Heart left ventricle (tissue), 16 donors: ENCODE results near the gene GUCA1A. TPM values are rescaled to one million over a fixed set of nuclear protein-coding genes. Genes with fewer than 3 reads are reported as not detected.

Experiments used
- ATAC-seq, 4 donors: fragments of 200-7000 bp; cut with Tn5 transposase; one replicate each; pipeline ENCODE4 v1.9.1; 2020 to 2022; ENCODE audit warnings: moderate library complexity in 4 of 4, mild to moderate bottlenecking in 3 of 4, moderate number of reproducible peaks in 1 of 4
- DNase-seq, 5 donors: peaks; one replicate each; pipeline ENCODE4 v3.0.0-alpha.2; 2020
- H3K27ac ChIP-seq, 12 donors: fragments of 200-600 bp; sonication (generic) in 4 of 12; one replicate each; pipeline versions ENCODE4 v1.5.0 to v1.8.0; 2016 to 2022; ENCODE audit warnings: mild to moderate bottlenecking in 2 of 12
- H3K27me3 ChIP-seq, 9 donors: fragments of 200-600 bp; sonication (generic) in 2 of 9; one replicate each; pipeline versions ENCODE4 v1.5.1 to v1.8.0; 2016 to 2022; ENCODE audit warnings: mild to moderate bottlenecking in 3 of 9
- H3K36me3 ChIP-seq, 9 donors: fragments of 200-600 bp; sonication (generic) in 2 of 9; one replicate each; pipeline versions ENCODE4 v1.5.0 to v1.8.0; 2018 to 2022; ENCODE audit warnings: mild to moderate bottlenecking in 2 of 9
- H3K4me1 ChIP-seq, 12 donors: fragments of 200-600 bp; sonication (generic) in 4 of 12; one replicate each; pipeline versions ENCODE4 v1.5.0 to v1.8.0; 2016 to 2022; ENCODE audit warnings: mild to moderate bottlenecking in 3 of 12
- H3K4me3 ChIP-seq, 12 donors: fragments of 200-600 bp; sonication (generic) in 4 of 12; one replicate each; pipeline versions ENCODE4 v1.5.0 to v1.8.0; 2017 to 2022; ENCODE audit warnings: mild to moderate bottlenecking in 9 of 12, moderate library complexity in 4 of 12
- H3K9me3 ChIP-seq, 12 donors: fragments of 200-600 bp; sonication (generic) in 4 of 12; one replicate each; pipeline versions ENCODE4 v1.5.0 to v1.8.0; 2016 to 2022; ENCODE audit warnings: mild to moderate bottlenecking in 1 of 12
- CTCF ChIP-seq, 12 donors: fragments of 200-600 bp; sonication (generic) in 4 of 12; IDR thresholded peaks; one replicate each; pipeline versions ENCODE4 v1.5.0 to v1.8.0; 2018 to 2022; ENCODE audit warnings: antibody characterized with exemption in 12 of 12, mild to moderate bottlenecking in 5 of 12
- POLR2A ChIP-seq, 2 donors: fragments of 450-650 bp; IDR thresholded peaks; one replicate each; pipeline ENCODE4 v1.6.1; 2017; ENCODE audit warnings: antibody characterized with exemption in 2 of 2, mild to moderate bottlenecking in 2 of 2, moderate library complexity in 2 of 2
- WGBS, 4 donors: extraction: QIAGEN DNeasy Blood & Tissue Kit in 2 of 4; methylation state at CpG; one replicate each; pipeline versions ENCODE4 v1.1.5 to v1.1.7; 2013 to 2018; 5-methylcytosine and 5-hydroxymethylcytosine counted together
- intact Hi-C, 10 donors: fragments of 100-400 bp; cut with DNase I; formaldehyde crosslinking; loops; one replicate each; pipeline versions ENCODE4 v1.11.1 to v1.14.2; 2022
- polyA plus RNA-seq, 2 donors: library from polyadenylated mRNA; stranded (reverse); fragments of 200-250 nt; gene quantifications; one replicate each; pipeline ENCODE4 v1.2.3, GENCODE V29; 2013
- total RNA-seq, 9 donors: library from RNA; depleted of rRNA in 2 of 9; stranded (reverse); fragments of >200 nt in 2 of 9; fragmentation: NEBNext Ultra II Directional in 3 of 9; extraction: Animal tissue kit (Norgen Biotek cat#: 25700) in 3 of 9; gene quantifications; one replicate each; pipeline versions ENCODE4 v1.1.0 to v1.2.4, GENCODE V29; 2016 to 2023
- donor health status: ischemic (EF 13 %, LVEDD 7.1; RV severe dilation, severe dysfunction).
- donor health status: healthy with polysubstance abuse.
- donor health status: DM: no; HTN: yes; CAD: no.
- donor health status: DM: no; HTN: no; CAD: no.
- donor health status: ischemic (EF 25% LVEDD 6.9; RV normal size, moderate dysfunction).
- donor health status: ischemic (EF 25% LVEDD 5.7; RV mildly dilated, moderate dysfunction).
- donor health status: healthy.
- donor health status: DM: yes; HTN: yes; CAD: no.
- donor health status: ischemic (EF 35%, LVEDD 5.7; RV mildly dilated, moderate dysfunction).
- donor health status: nonischemic (EF 11% LVEDD 7.7; RV severe dilation, severe dysfunction).
- donor health status: DM: yes; HTN: yes; CAD: no.
- donor health status: PGD.
- donor health status: ischemic (EF 29% LVEDD 5.4; RV normal size, mild dysfunction).
- donor health status: nonischemic (EF 23%, LVEDD 6.1; RV moderate dilation, normal function).

Gene GUCA1A
- total and polyA plus RNA-seq, 11 donors, result 0.13 to 0.28 (median 0.19) TPM; not detected in 8

DNA sequence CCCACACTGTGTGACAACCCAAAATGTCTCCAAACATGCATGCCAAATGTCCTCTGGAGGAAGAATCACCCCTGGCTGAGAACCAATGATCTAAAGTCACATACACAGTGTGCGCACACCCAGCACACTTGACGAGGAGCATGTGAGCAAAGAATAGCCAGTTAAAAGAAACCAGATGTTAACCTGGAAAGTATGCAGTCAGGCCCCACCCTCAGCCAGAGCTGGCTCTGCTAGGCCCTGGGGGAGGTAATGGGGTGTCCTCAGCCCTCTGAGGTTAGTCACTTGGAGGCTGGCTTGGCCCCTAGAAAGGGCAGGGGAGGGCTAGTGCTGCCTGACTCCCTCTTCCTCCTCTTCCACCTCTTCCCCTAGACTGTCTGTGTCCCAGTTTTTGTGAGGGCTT, 15.2 kb upstream of the GUCA1A start:
- intact Hi-C loops, result no loop called here
- ATAC-seq (peak; percentile 40 to 69 (median 57)), DNase-seq (peak in 1 of 5 donors; percentile 32)
- H3K27me3 ChIP-seq, result no peaks in the 10 kb centered on the region
- WGBS, 4 donors, result 32 to 47% (median 45%) methylated on average over 2 of the region's 2 CpGs
- no peak for TF ChIP-seq CTCF (IDR thresholded peaks at IDR 0.05)
- no peak for TF ChIP-seq POLR2A (IDR thresholded peaks at IDR 0.05)
- H3K4me1 ChIP-seq, result peaks cover 0 to 4% (median 0%) of the 10 kb centered on the region in 12 donors
- H3K4me3 ChIP-seq, result no peak overlapping the region
- no peaks in the 10 kb centered on the region for H3K36me3 ChIP-seq
- H3K27ac ChIP-seq, result no peak overlapping the region
- no peaks in the 10 kb centered on the region for H3K9me3 ChIP-seq

GRCh38 chr6:42158631-42159030, 14.5 kb upstream of the GUCA1A start:
- intact Hi-C loops, result no loop called here
- Histone ChIP-seq H3K4me3 (no peak overlapping the region), H3K4me1 (peaks cover 0 to 4% (median 0%) of the 10 kb centered on the region in 12 donors), H3K36me3 (no peaks in the 10 kb centered on the region), H3K27me3 (no peaks in the 10 kb centered on the region), H3K27ac (no peak overlapping the region), H3K9me3 (no peaks in the 10 kb centered on the region)
- ATAC-seq (no peak), DNase-seq (no peak)
- no peak for TF ChIP-seq CTCF (IDR thresholded peaks at IDR 0.05)
- TF ChIP-seq POLR2A (IDR thresholded peaks at IDR 0.05), result no peak
- 67 to 83% (median 68%) methylated on average over 2 of the region's 2 CpGs for WGBS, 4 donors

GRCh38 chr6:42159431-42160024, 13.6 kb upstream of the GUCA1A start:
- Histone ChIP-seq H3K4me3 (no peak overlapping the region), H3K9me3 (no peaks in the 10 kb centered on the region), H3K27ac (no peak overlapping the region), H3K4me1 (peaks cover 0 to 4% (median 0%) of the 10 kb centered on the region in 12 donors), H3K36me3 (no peaks in the 10 kb centered on the region), H3K27me3 (no peaks in the 10 kb centered on the region)
- TF ChIP-seq POLR2A (IDR thresholded peaks at IDR 0.05) (no peak), CTCF (IDR thresholded peaks at IDR 0.05) (no peak)
- no peak for ATAC-seq
- intact Hi-C loops, result loop anchor here in 1 of 10 donors (10.0 kb wide), 1 partner anchor 375 kb away; the partner anchor contains the start of genes PRICKLE4 and TOMM6
- 69 to 84% (median 77%) methylated on average over 4 of the region's 4 CpGs for whole genome bisulfite sequencing, 4 donors
- no peak for DNase-seq

- intact Hi-C loops, result loop anchor here in 1 of 10 donors (10.0 kb wide), 1 partner anchor 378 kb away; the partner anchor contains the start of genes PRICKLE4 and TOMM6
- ATAC-seq (no peak), DNase-seq (no peak)
- no peak overlapping the region for H3K27ac ChIP-seq
- H3K36me3 ChIP-seq, result no peaks in the 10 kb centered on the region
- WGBS, 4 donors, result 44 to 51% (median 46%) methylated on average over 7 of the region's 7 CpGs
- peaks cover 0 to 6% (median 0%) of the 10 kb centered on the region in 12 donors for H3K4me1 ChIP-seq
- H3K27me3 ChIP-seq, result no peaks in the 10 kb centered on the region
- no peak for TF ChIP-seq POLR2A (IDR thresholded peaks at IDR 0.05)
- no peak for TF ChIP-seq CTCF (IDR thresholded peaks at IDR 0.05)
- no peak overlapping the region for H3K4me3 ChIP-seq
- H3K9me3 ChIP-seq, result no peaks in the 10 kb centered on the region
These were observed 10.8 kb upstream of the GUCA1A start for GRCh38 chr6:42162384-42162783.
